GM12878 (cell line): ENCODE measurements around the gene ADAMTS13. TPM values are rescaled to one million over a fixed set of nuclear protein-coding genes. Genes with fewer than 3 reads are reported as not detected.

ENCODE experiments used
- ATAC-seq: fragments of 200-7000 bp; cut with Tn5 transposase; 3 replicates; pipeline ENCODE4 v1.9.1; 2020; ENCODE audit warnings: mild to moderate bottlenecking, moderate library complexity
- BruUV-seq: library from RNA; stranded (reverse); fragments of 400-500 nt; replicated peaks from 2 replicates; lab custom pipeline; 2021; lab: Mats Ljungman, UMichigan
- CTCF ChIA-PET: fragments of 300-600 bp; sonication (Branson Sonifier 250); formaldehyde crosslinking; extraction: SDS; loops from one replicate; lab custom pipeline; 2021; ENCODE audit warnings: inconsistent platforms; lab: Yijun Ruan, JAX
- POLR2A ChIA-PET: fragments of 350-600 bp; formaldehyde crosslinking; extraction: SDS; loops from one replicate; lab custom pipeline; 2021; ENCODE audit warnings: inconsistent platforms; lab: Charles Lee
- RAD21 ChIA-PET: fragments of 300-600 bp; sonication (Branson Sonifier 250); formaldehyde crosslinking; loops from one replicate; lab custom pipeline; 2023; ENCODE audit warnings: antibody characterized with exemption; ENCODE audit not compliant: unreplicated experiment; lab: Charles Lee
- SMC1A ChIA-PET: fragments of 300-600 bp; sonication (Branson Sonifier 250); formaldehyde crosslinking; loops from one replicate; lab custom pipeline; 2023; ENCODE audit not compliant: unreplicated experiment, uncharacterized antibody; lab: Charles Lee
- DNase-seq: peaks from one replicate; pipeline ENCODE4 v3.0.0-alpha.2; 2011; ENCODE audit warnings: low read depth, low spot score
- FAIRE-seq: peaks from 3 replicates; lab custom pipeline; 2011; peaks lifted over from hg19 to GRCh38; lab: Jason Lieb, UNC
- H2AFZ ChIP-seq: 2 replicates; pipeline ENCODE4 v1.6.0; 2011; ENCODE audit warnings: low read depth, low read length, control low read depth; ENCODE audit not compliant: control insufficient read depth
- H3K27ac ChIP-seq: 2 replicates; pipeline ENCODE4 v1.5.1; 2011; ENCODE audit warnings: control low read depth; ENCODE audit not compliant: control insufficient read depth, insufficient read depth
- H3K27me3 ChIP-seq, 2 experiments: replicated peaks in 1 of 2; 2 replicates each; pipeline versions ENCODE4 v1.6.0 to v1.6.1; 2011; ENCODE audit warnings: low read length in 1 of 2; ENCODE audit not compliant: control insufficient read depth in 2 of 2, insufficient read depth in 2 of 2
- H3K36me3 ChIP-seq, 2 experiments: 2 replicates each; pipeline ENCODE4 v1.5.1; 2011; ENCODE audit warnings: low read length in 1 of 2; ENCODE audit not compliant: control insufficient read depth in 2 of 2, insufficient read depth in 2 of 2
- H3K4me1 ChIP-seq: 2 replicates; pipeline ENCODE4 v1.6.1; 2011; ENCODE audit warnings: mild to moderate bottlenecking, low read length, moderate library complexity, mixed read lengths; ENCODE audit not compliant: control insufficient read depth, insufficient read depth
- H3K4me2 ChIP-seq: 2 replicates; pipeline ENCODE4 v1.6.0; 2011; ENCODE audit warnings: control low read depth; ENCODE audit not compliant: control insufficient read depth, insufficient read depth
- H3K4me3 ChIP-seq: fragments of 200-600 bp; sonication (generic); 2 replicates; pipeline ENCODE4 v1.5.1; 2016
- H3K79me2 ChIP-seq: 2 replicates; pipeline ENCODE4 v1.6.0; 2011; ENCODE audit warnings: low read length; ENCODE audit not compliant: control insufficient read depth, insufficient read depth
- H3K9ac ChIP-seq: 2 replicates; pipeline ENCODE4 v1.8.0; 2011; ENCODE audit warnings: low read length, control low read depth, mixed read lengths; ENCODE audit not compliant: control insufficient read depth, insufficient read depth
- H3K9me3 ChIP-seq: replicated peaks from 3 replicates; pipeline ENCODE4 v1.5.1; 2011; ENCODE audit warnings: mild to moderate bottlenecking, low read length; ENCODE audit not compliant: control insufficient read depth, insufficient read depth
- H4K20me1 ChIP-seq: 2 replicates; pipeline ENCODE4 v1.6.0; 2011; ENCODE audit not compliant: control insufficient read depth, insufficient read depth
- ATF7 ChIP-seq: fragments of 450-650 bp; IDR thresholded peaks from 2 replicates; pipeline ENCODE4 v1.6.1; 2016; ENCODE audit warnings: low read depth, mild to moderate bottlenecking
- CREB1 ChIP-seq: IDR thresholded peaks from 2 replicates; pipeline ENCODE4 v1.6.1; 2012; ENCODE audit warnings: low read depth, mild to moderate bottlenecking, inconsistent platforms
- CREM ChIP-seq: IDR thresholded peaks from 2 replicates; pipeline ENCODE4 v1.6.1; 2014; ENCODE audit warnings: antibody characterized with exemption, low read depth
- ESRRA ChIP-seq: IDR thresholded peaks from 2 replicates; pipeline ENCODE4 v1.6.1; 2012; ENCODE audit warnings: mild to moderate bottlenecking, low read length, improper control_type of control experiment
- JUNB ChIP-seq: IDR thresholded peaks from 2 replicates; pipeline ENCODE4 v1.6.1; 2016; ENCODE audit warnings: antibody characterized with exemption, mild to moderate bottlenecking
- MXI1 ChIP-seq: fragments of 150-350 bp; IDR thresholded peaks from 2 replicates; pipeline ENCODE4 v1.6.1; 2011; ENCODE audit warnings: low read depth, mild to moderate bottlenecking, inconsistent platforms, low read length, improper control_type of control experiment
- NFIC ChIP-seq: IDR thresholded peaks from 2 replicates; pipeline ENCODE4 v1.6.1; 2012; ENCODE audit warnings: low read depth, mild to moderate bottlenecking, inconsistent platforms, low read length, moderate library complexity
- NFXL1 ChIP-seq: fragments of 450-650 bp; IDR thresholded peaks from 2 replicates; pipeline ENCODE4 v1.6.1; 2017; ENCODE audit warnings: antibody characterized with exemption, mild to moderate bottlenecking, borderline replicate concordance
- POLR2AphosphoS2 ChIP-seq: IDR thresholded peaks from 2 replicates; pipeline ENCODE4 v1.6.1; 2011; ENCODE audit warnings: low read depth, mild to moderate bottlenecking, low read length, improper control_type of control experiment, moderate library complexity
- POU2F2 ChIP-seq: IDR thresholded peaks from 3 replicates; pipeline ENCODE4 v1.6.1; 2011; ENCODE audit warnings: low read depth, mild to moderate bottlenecking, low read length, borderline replicate concordance
- RELA ChIP-seq: fragments of 450-650 bp; IDR thresholded peaks from 2 replicates; pipeline ENCODE4 v1.8.0; 2014; ENCODE audit warnings: borderline replicate concordance; ENCODE audit not compliant: partially characterized antibody
- SMAD5 ChIP-seq: IDR thresholded peaks from 2 replicates; pipeline ENCODE4 v1.6.1; 2016; ENCODE audit warnings: antibody characterized with exemption, low read depth
- SPI1 ChIP-seq: IDR thresholded peaks from 2 replicates; pipeline ENCODE4 v1.6.1; 2011; ENCODE audit warnings: low read depth, mild to moderate bottlenecking, low read length, moderate library complexity, borderline replicate concordance; ENCODE audit not compliant: insufficient read depth
- YBX1 ChIP-seq: fragments of 450-650 bp; IDR thresholded peaks from 2 replicates; pipeline ENCODE4 v1.6.1; 2016; ENCODE audit warnings: antibody characterized with exemption
- ZNF207 ChIP-seq: fragments of 450-650 bp; IDR thresholded peaks from 2 replicates; pipeline ENCODE4 v1.6.1; 2014; ENCODE audit warnings: antibody characterized with exemption, mild to moderate bottlenecking, borderline replicate concordance
- ZNF274 ChIP-seq: IDR thresholded peaks from one replicate; pipeline ENCODE4 v1.8.0; 2011; ENCODE audit not compliant: insufficient read length, insufficient read depth
- WGBS: methylation state at CpG from one replicate; pipeline ENCODE4 v1.1.6; 2016; ENCODE audit warnings: low lambda C conversion rate; ENCODE audit not compliant: insufficient replicate concordance, insufficient coverage; ENCODE audit errors: missing lambda C conversion rate; 5-methylcytosine and 5-hydroxymethylcytosine counted together
- in situ Hi-C: fragments of 300-500 bp; cut with MboI; formaldehyde crosslinking; loops from 9 replicates; pipeline ENCODE4 v1.14.3; 2018; ENCODE audit warnings: mixed read lengths
- intact Hi-C: fragments of 100-400 bp; cut with micrococcal nuclease; formaldehyde crosslinking; loops from one replicate; pipeline ENCODE4 v1.14.2; 2022; ENCODE audit not compliant: unreplicated experiment
- polyA plus RNA-seq, 11 experiments: library from polyadenylated mRNA; depleted of rRNA in 4 of 11; unstranded in 6 of 11; stranded (reverse) in 5 of 11; fragments of >200 nt; fragmentation: Nextera tagmentation in 4 of 11; fragmentation: Illumina TruSeq in 1 of 11; extraction: Ambion mirVana in 4 of 11; extraction: Trizol in 1 of 11; gene quantifications; 1 replicate in 1 of 11; 2 replicates in 10 of 11; pipeline versions ENCODE4 v1.2.1 to v1.2.3, GENCODE V29; 2011 to 2016; ENCODE audit warnings: inconsistent platforms in 2 of 11, missing spikeins in 2 of 11, low read depth in 1 of 11
- total RNA-seq, 4 experiments: library from RNA; depleted of rRNA in 3 of 4; stranded (reverse); fragments of >200 nt in 3 of 4; fragmentation: Illumina TruSeq in 1 of 4; extraction: Trizol in 1 of 4; gene quantifications; 2 replicates each; pipeline versions ENCODE4 v1.2.1 to v1.2.3, GENCODE V29; 2013 to 2021
- TF ChIP-seq, protein P1 (sequence below): fragments of 150-350 bp; IDR thresholded peaks from 2 replicates; pipeline ENCODE4 v1.6.1; 2016; ENCODE audit warnings: low read depth, low read length
- TF ChIP-seq, protein P2 (sequence below): fragments of 450-650 bp; IDR thresholded peaks from 2 replicates; pipeline ENCODE4 v1.6.1; 2018; ENCODE audit warnings: borderline replicate concordance, mild to moderate bottlenecking; ENCODE audit not compliant: partially characterized antibody

The ADAMTS13 gene
- total and polyA plus RNA-seq, 10 of the 15 experiments (the other 5 are each of a cell fraction or from before 2014, with no cell fraction given), result 0.08 to 2.4 (median 0.28) TPM

DNA sequence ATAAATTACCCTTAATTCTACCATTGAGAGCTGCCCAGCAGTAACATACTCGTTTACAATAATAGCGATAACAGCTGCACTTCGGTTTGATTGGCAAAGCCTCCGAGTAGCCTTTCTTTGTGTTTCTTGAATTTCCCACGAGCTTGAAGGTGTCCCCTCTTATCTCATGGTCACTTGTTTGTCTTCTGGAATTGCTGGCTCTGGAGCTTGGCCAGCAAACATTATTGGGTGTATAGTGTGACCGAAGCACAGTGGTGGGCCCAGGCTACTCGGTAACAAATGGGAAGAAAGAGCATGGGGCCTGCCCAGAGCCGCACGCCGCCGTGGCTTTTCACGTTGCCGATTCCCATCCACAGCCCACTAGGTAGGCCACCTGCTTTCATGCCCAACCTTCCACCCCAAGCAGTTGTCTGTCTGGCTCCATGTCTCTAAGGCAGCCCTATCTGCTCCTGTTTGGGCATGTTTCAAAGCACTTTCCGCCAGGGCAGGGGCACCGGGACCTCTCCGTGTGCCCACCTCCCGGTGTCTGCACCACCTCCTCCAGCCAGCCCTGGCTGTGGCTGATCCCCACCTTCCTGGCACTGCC, 37.3 kb upstream of the ADAMTS13 start:
- no peaks in the 10 kb centered on the region for H3K4me1 ChIP-seq
- POLR2A ChIA-PET, result no interaction called here
- FAIRE-seq (no peak), DNase-seq (no peak), ATAC-seq (no peak)
- no peak overlapping the region for H3K27ac ChIP-seq
- intact Hi-C loops, result no loop called here
- H3K79me2 ChIP-seq, result no peaks in the 10 kb centered on the region
- 82% methylated on average over 17 of the region's 17 CpGs for WGBS
- no peaks in the 10 kb centered on the region for H3K9me3 ChIP-seq
- TF ChIP-seq ZNF207 (no peak), RELA (no peak), CREM (no peak), POU2F2 (no peak), NFXL1 (no peak), SMAD5 (no peak), ZNF274 (no peak), SPI1 (no peak), POLR2AphosphoS2 (no peak), ESRRA (no peak), MXI1 (no peak), CREB1 (no peak), ATF7 (no peak), YBX1 (no peak), NFIC (no peak), JUNB (no peak)
- TF ChIP-seq, protein P1, sequence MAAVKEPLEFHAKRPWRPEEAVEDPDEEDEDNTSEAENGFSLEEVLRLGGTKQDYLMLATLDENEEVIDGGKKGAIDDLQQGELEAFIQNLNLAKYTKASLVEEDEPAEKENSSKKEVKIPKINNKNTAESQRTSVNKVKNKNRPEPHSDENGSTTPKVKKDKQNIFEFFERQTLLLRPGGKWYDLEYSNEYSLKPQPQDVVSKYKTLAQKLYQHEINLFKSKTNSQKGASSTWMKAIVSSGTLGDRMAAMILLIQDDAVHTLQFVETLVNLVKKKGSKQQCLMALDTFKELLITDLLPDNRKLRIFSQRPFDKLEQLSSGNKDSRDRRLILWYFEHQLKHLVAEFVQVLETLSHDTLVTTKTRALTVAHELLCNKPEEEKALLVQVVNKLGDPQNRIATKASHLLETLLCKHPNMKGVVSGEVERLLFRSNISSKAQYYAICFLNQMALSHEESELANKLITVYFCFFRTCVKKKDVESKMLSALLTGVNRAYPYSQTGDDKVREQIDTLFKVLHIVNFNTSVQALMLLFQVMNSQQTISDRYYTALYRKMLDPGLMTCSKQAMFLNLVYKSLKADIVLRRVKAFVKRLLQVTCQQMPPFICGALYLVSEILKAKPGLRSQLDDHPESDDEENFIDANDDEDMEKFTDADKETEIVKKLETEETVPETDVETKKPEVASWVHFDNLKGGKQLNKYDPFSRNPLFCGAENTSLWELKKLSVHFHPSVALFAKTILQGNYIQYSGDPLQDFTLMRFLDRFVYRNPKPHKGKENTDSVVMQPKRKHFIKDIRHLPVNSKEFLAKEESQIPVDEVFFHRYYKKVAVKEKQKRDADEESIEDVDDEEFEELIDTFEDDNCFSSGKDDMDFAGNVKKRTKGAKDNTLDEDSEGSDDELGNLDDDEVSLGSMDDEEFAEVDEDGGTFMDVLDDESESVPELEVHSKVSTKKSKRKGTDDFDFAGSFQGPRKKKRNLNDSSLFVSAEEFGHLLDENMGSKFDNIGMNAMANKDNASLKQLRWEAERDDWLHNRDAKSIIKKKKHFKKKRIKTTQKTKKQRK, result no peak
- TF ChIP-seq, protein P2, sequence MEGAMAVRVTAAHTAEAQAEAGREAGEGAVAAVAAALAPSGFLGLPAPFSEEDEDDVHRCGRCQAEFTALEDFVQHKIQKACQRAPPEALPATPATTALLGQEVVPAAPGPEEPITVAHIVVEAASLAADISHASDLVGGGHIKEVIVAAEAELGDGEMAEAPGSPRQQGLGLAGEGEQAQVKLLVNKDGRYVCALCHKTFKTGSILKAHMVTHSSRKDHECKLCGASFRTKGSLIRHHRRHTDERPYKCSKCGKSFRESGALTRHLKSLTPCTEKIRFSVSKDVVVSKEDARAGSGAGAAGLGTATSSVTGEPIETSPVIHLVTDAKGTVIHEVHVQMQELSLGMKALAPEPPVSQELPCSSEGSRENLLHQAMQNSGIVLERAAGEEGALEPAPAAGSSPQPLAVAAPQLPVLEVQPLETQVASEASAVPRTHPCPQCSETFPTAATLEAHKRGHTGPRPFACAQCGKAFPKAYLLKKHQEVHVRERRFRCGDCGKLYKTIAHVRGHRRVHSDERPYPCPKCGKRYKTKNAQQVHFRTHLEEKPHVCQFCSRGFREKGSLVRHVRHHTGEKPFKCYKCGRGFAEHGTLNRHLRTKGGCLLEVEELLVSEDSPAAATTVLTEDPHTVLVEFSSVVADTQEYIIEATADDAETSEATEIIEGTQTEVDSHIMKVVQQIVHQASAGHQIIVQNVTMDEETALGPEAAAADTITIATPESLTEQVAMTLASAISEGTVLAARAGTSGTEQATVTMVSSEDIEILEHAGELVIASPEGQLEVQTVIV, result no peak
- TF ChIP-seq, all 136 proteins: peak for 0
- ChIA-PET SMC1A (no interaction called here), CTCF (no interaction called here), RAD21 (no interaction called here)
- Histone ChIP-seq H3K36me3 (no peaks in the 10 kb centered on the region), H2AFZ (no peak overlapping the region), H3K9ac (no peak overlapping the region), H4K20me1 (no peaks in the 10 kb centered on the region), H3K4me3 (no peak overlapping the region), H3K27me3 (no peaks in the 10 kb centered on the region), H3K4me2 (no peak overlapping the region)
- BruUV-seq, result no TSS peak
- in situ Hi-C loops, result no loop called here
